ENCODE measurements around the gene LRRC72.
"Not testable (repeated sequence)": the region's sequence is repeated elsewhere in the genome, so short reads cannot be mapped to it uniquely, and the experiment has no call there.

LRRC72 gene

GRCh38 chr7:16583834-16584233 is 57.2 kb downstream of the LRRC72 start:
- DNase-seq, result no peak

GRCh38 chr7:16585540-16585939 is 58.9 kb downstream of the LRRC72 start:
- no peak for DNase-seq

- DNase-seq, result no peak
These were observed 59.7 kb downstream of the LRRC72 start for GRCh38 chr7:16586081-16586874.

- no peak for DNase-seq
These were observed 60.5 kb downstream of the LRRC72 start for GRCh38 chr7:16587129-16587528.

GRCh38 chr7:16587790-16588189 is 61.2 kb downstream of the LRRC72 start:
- no peak for DNase-seq

- DNase-seq, result no peak
These were observed 63.3 kb downstream of the LRRC72 start for GRCh38 chr7:16589881-16590280.

GRCh38 chr7:16590424-16590823 is 63.8 kb downstream of the LRRC72 start:
- no peak for DNase-seq

- no peak for DNase-seq
These were observed 65.8 kb downstream of the LRRC72 start for GRCh38 chr7:16592395-16592794.

GRCh38 chr7:16594061-16594460 is 67.4 kb downstream of the LRRC72 start:
- no peak for DNase-seq

GRCh38 chr7:16594676-16595075 is 68.1 kb downstream of the LRRC72 start:
- no peak for DNase-seq

GRCh38 chr7:16595596-16595995 is 69.0 kb downstream of the LRRC72 start:
- DNase-seq, result not testable (repeated sequence)

- DNase-seq, result no peak
These were observed 71.4 kb downstream of the LRRC72 start for GRCh38 chr7:16598015-16598414.

- DNase-seq, result no peak
These were observed 73.2 kb downstream of the LRRC72 start for GRCh38 chr7:16599860-16600259.

GRCh38 chr7:16603633-16604032 is 77.0 kb downstream of the LRRC72 start:
- DNase-seq, result no peak

GRCh38 chr7:16604054-16604453 is 77.4 kb downstream of the LRRC72 start:
- no peak for DNase-seq

- DNase-seq, result no peak
These were observed 80.1 kb downstream of the LRRC72 start for GRCh38 chr7:16606704-16607103.

- no peak for DNase-seq
These were observed 83.3 kb downstream of the LRRC72 start for GRCh38 chr7:16609842-16610450.

- no peak for DNase-seq
These were observed 85.1 kb downstream of the LRRC72 start for GRCh38 chr7:16611711-16612110.

GRCh38 chr7:16615228-16615627 is 88.6 kb downstream of the LRRC72 start:
- no peak for DNase-seq

GRCh38 chr7:16616122-16616521 is 89.5 kb downstream of the LRRC72 start:
- no peak for DNase-seq

GRCh38 chr7:16616542-16616941 is 89.9 kb downstream of the LRRC72 start:
- no peak for DNase-seq

- no peak for DNase-seq
These were observed 93.4 kb downstream of the LRRC72 start for GRCh38 chr7:16619979-16620408.

- no peak for DNase-seq
These were observed 99.8 kb downstream of the LRRC72 start for GRCh38 chr7:16626388-16626787.

- DNase-seq, result no peak
These were observed 100.6 kb downstream of the LRRC72 start for GRCh38 chr7:16627236-16627635.

- no peak for DNase-seq
These were observed 104.0 kb downstream of the LRRC72 start for GRCh38 chr7:16630654-16631053.

Measured in NCI-H1436 (cell line).